Fibroblast of lung (primary cell): ENCODE data around the gene SYN1.

Experiments
- CTCF ChIP-seq, 2 donors: IDR thresholded peaks in 1 of 2; conservative IDR thresholded peaks in 1 of 2; 1 replicate in 1 of 2; 2 replicates in 1 of 2; pipeline ENCODE4 v1.5.1; 2011 to 2012; ENCODE audit warnings: low read length in 2 of 2, control low read depth in 1 of 2, inconsistent platforms in 1 of 2, low read depth in 1 of 2, mild to moderate bottlenecking in 1 of 2
- EZH2 ChIP-seq: IDR thresholded peaks from 2 replicates; pipeline ENCODE4 v1.5.1; 2012; ENCODE audit warnings: low read length, control low read depth, mild to moderate bottlenecking; ENCODE audit errors: missing control alignments

GRCh38 chrX:47631676-47632075 lies 12.0 kb upstream of the SYN1 start:
- no peak for TF ChIP-seq CTCF (conservative IDR thresholded peaks at IDR 0.05 in 1 of 2, IDR thresholded peaks at IDR 0.05 in 1 of 2; ENCODE audit: low read depth in 1 of 2, low read length in 2 of 2)
- TF ChIP-seq EZH2: no peak
